K562 (cell line): Measurements from ENCODE around the gene EPC2. TPM values are rescaled to one million over a fixed set of nuclear protein-coding genes. Genes with fewer than 3 reads are reported as not detected.

Experiments used
- ATAC-seq: fragments of 200-7000 bp; cut with Tn5 transposase; 3 replicates; pipeline ENCODE4 v1.9.1; 2020; ENCODE audit warnings: moderate library complexity
- BruUV-seq: library from RNA; stranded (reverse); fragments of 400-500 nt; replicated peaks from 2 replicates; lab custom pipeline; 2021; lab: Mats Ljungman, UMichigan
- CTCF ChIA-PET: fragments of 300-600 bp; formaldehyde crosslinking; extraction: SDS; loops from one replicate; lab custom pipeline; 2021; ENCODE audit warnings: low intra/inter-chr PET ratio; lab: Yijun Ruan, JAX
- POLR2A ChIA-PET: fragments of 300-600, 350-650 bp; sonication (Branson Sonifier 250); formaldehyde crosslinking; extraction: SDS; loops from one replicate; lab custom pipeline; 2021; ENCODE audit warnings: antibody characterized with exemption, inconsistent platforms; lab: Yijun Ruan, JAX
- DNase-seq, 4 experiments: peaks; one replicate each; pipeline versions ENCODE4 v3.0.0 to v3.0.0-alpha.2; 2011 to 2018; ENCODE audit warnings: low spot score in 3 of 4, mixed read lengths in 3 of 4; ENCODE audit errors: extremely low read depth in 1 of 4
- FAIRE-seq: peaks from 2 replicates; lab custom pipeline; 2011; peaks lifted over from hg19 to GRCh38; lab: Jason Lieb, UNC
- H2AFZ ChIP-seq: 2 replicates; pipeline ENCODE4 v1.6.0; 2011; ENCODE audit warnings: low read depth, low read length, control low read depth, inconsistent platforms
- H3K27ac ChIP-seq: fragments of 200-600 bp; 3 replicates; pipeline ENCODE4 v1.8.0; 2011; ENCODE audit warnings: low read depth, mild to moderate bottlenecking, control low read depth, inconsistent platforms, low read length, moderate library complexity, mixed read lengths; ENCODE audit errors: extremely low read depth
- H3K27me3 ChIP-seq, 2 experiments: fragments of 300-600 bp in 1 of 2; 2 replicates in 1 of 2; 3 replicates in 1 of 2; pipeline versions ENCODE4 v1.6.0 to v1.8.0; 2011; ENCODE audit warnings: inconsistent platforms in 2 of 2, low read length in 2 of 2, mild to moderate bottlenecking in 1 of 2, mixed read lengths in 1 of 2, moderate library complexity in 1 of 2; ENCODE audit not compliant: control insufficient read depth in 2 of 2, insufficient read depth in 2 of 2
- H3K36me3 ChIP-seq: fragments of 300-600 bp; 3 replicates; pipeline ENCODE4 v1.8.0; 2011; ENCODE audit warnings: mild to moderate bottlenecking, low read length, inconsistent platforms; ENCODE audit not compliant: control insufficient read depth, insufficient read depth
- H3K4me1 ChIP-seq, 2 experiments: fragments of 200-600 bp in 1 of 2; replicated peaks in 1 of 2; 2 replicates in 1 of 2; 3 replicates in 1 of 2; pipeline versions ENCODE4 v1.5.1 to v1.8.0; 2011; ENCODE audit warnings: inconsistent platforms in 2 of 2, low read length in 2 of 2, mild to moderate bottlenecking in 1 of 2, mixed read lengths in 1 of 2, moderate library complexity in 1 of 2; ENCODE audit not compliant: control insufficient read depth in 2 of 2, insufficient read depth in 2 of 2
- H3K4me2 ChIP-seq: 2 replicates; pipeline ENCODE4 v1.6.1; 2011; ENCODE audit warnings: low read length, control low read depth, inconsistent platforms, mixed read lengths; ENCODE audit not compliant: insufficient read depth
- H3K4me3 ChIP-seq: fragments of 200-600 bp; sonication (generic), shearing (Covaris generic); 2 replicates; pipeline ENCODE4 v1.5.1; 2016; ENCODE audit warnings: control low read depth, inconsistent platforms
- H3K79me2 ChIP-seq: fragments of 200-600 bp; 3 replicates; pipeline ENCODE4 v1.8.0; 2011; ENCODE audit warnings: low read length, inconsistent platforms; ENCODE audit not compliant: control insufficient read depth, insufficient read depth
- H3K9ac ChIP-seq, 2 experiments: 2 replicates each; pipeline versions ENCODE4 v1.6.0 to v1.6.1; 2011; ENCODE audit warnings: low read depth in 2 of 2, low read length in 2 of 2, control low read depth in 1 of 2, inconsistent platforms in 1 of 2, mild to moderate bottlenecking in 1 of 2, mixed read lengths in 1 of 2; ENCODE audit not compliant: insufficient read depth in 1 of 2
- H3K9me1 ChIP-seq: one replicate; pipeline ENCODE4 v1.6.0; 2011; ENCODE audit warnings: inconsistent platforms, mild to moderate bottlenecking, low read length, moderate library complexity; ENCODE audit not compliant: control insufficient read depth, insufficient read depth
- H3K9me3 ChIP-seq: replicated peaks from 2 replicates; pipeline ENCODE4 v1.5.1; 2011; ENCODE audit warnings: low read depth, low read length, inconsistent platforms; ENCODE audit not compliant: control insufficient read depth, insufficient read depth
- H4K20me1 ChIP-seq: replicated peaks from 2 replicates; pipeline ENCODE4 v1.6.1; 2011; ENCODE audit warnings: low read length, inconsistent platforms, mixed read lengths; ENCODE audit not compliant: control insufficient read depth, insufficient read depth
- CBFA2T2 ChIP-seq: fragments of 450-650 bp; conservative IDR thresholded peaks from 2 replicates; pipeline ENCODE4 v1.6.1; 2017; ENCODE audit warnings: mild to moderate bottlenecking
- CBX8 ChIP-seq: fragments of 200-600 bp; sonication (generic); IDR thresholded peaks from 2 replicates; pipeline ENCODE4 v1.6.1; 2012; ENCODE audit warnings: borderline replicate concordance, mixed run types, low read depth, mild to moderate bottlenecking, moderate library complexity, mixed read lengths, low read length, control low read depth, inconsistent platforms; ENCODE audit not compliant: poor library complexity, severe bottlenecking; ENCODE audit errors: extremely low read depth
- CHD2 ChIP-seq: IDR thresholded peaks from 2 replicates; pipeline ENCODE4 v1.6.1; 2011; ENCODE audit warnings: low read depth, low read length
- DPF2 ChIP-seq: fragments of 450-650 bp; IDR thresholded peaks from 2 replicates; pipeline ENCODE4 v1.6.1; 2016
- FIP1L1 ChIP-seq: fragments of 200-400 bp; formaldehyde crosslinking; IDR thresholded peaks from 2 replicates; pipeline ENCODE4 v1.6.1; 2018; ENCODE audit warnings: mild to moderate bottlenecking, low read depth, low read length; ENCODE audit not compliant: poor library complexity, severe bottlenecking
- FOXJ3 ChIP-seq: sonication (generic); formaldehyde crosslinking; IDR thresholded peaks from 2 replicates; pipeline ENCODE4 v1.4.0; 2020; ENCODE audit warnings: mild to moderate bottlenecking, missing genetic modification reagents
- MYC ChIP-seq, 2 experiments: fragments of 250-450 bp in 1 of 2; sonication (Bioruptor Pico) in 1 of 2; IDR thresholded peaks; 2 replicates each; pipeline versions ENCODE4 v1.5.1 to v1.6.1; 2012 to 2021; ENCODE audit warnings: low read depth in 2 of 2, borderline replicate concordance in 1 of 2, improper control_type of control experiment in 1 of 2, low read length in 1 of 2, mild to moderate bottlenecking in 1 of 2, moderate library complexity in 1 of 2
- PHB ChIP-seq: fragments of 250-450 bp; sonication (Bioruptor Pico); IDR thresholded peaks from 2 replicates; pipeline ENCODE4 v1.5.0; 2021
- SIN3A ChIP-seq, 2 experiments: fragments of 150-350 bp in 1 of 2; IDR thresholded peaks; 2 replicates each; pipeline ENCODE4 v1.6.1; 2011 to 2016; ENCODE audit warnings: borderline replicate concordance in 2 of 2, low read depth in 2 of 2, low read length in 2 of 2, mild to moderate bottlenecking in 2 of 2, moderate library complexity in 2 of 2; ENCODE audit not compliant: control insufficient read depth in 1 of 2
- SREBF2 ChIP-seq: sonication (generic); formaldehyde crosslinking; IDR thresholded peaks from 2 replicates; pipeline ENCODE4 v1.4.0; 2020; ENCODE audit warnings: mild to moderate bottlenecking, missing genetic modification reagents
- TAF9B ChIP-seq: fragments of 450-650 bp; IDR thresholded peaks from 2 replicates; pipeline ENCODE4 v1.6.1; 2018; ENCODE audit warnings: mild to moderate bottlenecking; ENCODE audit not compliant: partially characterized antibody
- TEAD4 ChIP-seq, 2 experiments: sonication (generic) in 1 of 2; formaldehyde crosslinking in 1 of 2; IDR thresholded peaks; 2 replicates each; pipeline versions ENCODE4 v1.6.1 to v1.8.0; 2012 to 2022; ENCODE audit warnings: borderline replicate concordance in 1 of 2, inconsistent platforms in 1 of 2, low read length in 1 of 2, mild to moderate bottlenecking in 1 of 2, missing genetic modification reagents in 1 of 2
- TSHZ1 ChIP-seq: fragments of 250-450 bp; sonication (Bioruptor Pico); IDR thresholded peaks from 2 replicates; pipeline ENCODE4 v1.4.0; 2020; ENCODE audit warnings: mild to moderate bottlenecking, moderate library complexity
- ZBTB5 ChIP-seq: fragments of 450-650 bp; IDR thresholded peaks from 2 replicates; pipeline ENCODE4 v1.6.1; 2017; ENCODE audit warnings: antibody characterized with exemption
- ZNF444 ChIP-seq: fragments of 250-450 bp; sonication (Bioruptor Pico); IDR thresholded peaks from 2 replicates; pipeline ENCODE4 v1.4.0; 2020; ENCODE audit warnings: mild to moderate bottlenecking, moderate library complexity
- ZNF589 ChIP-seq: fragments of 200-800 bp; sonication (Bioruptor generic); IDR thresholded peaks from 2 replicates; pipeline ENCODE4 v1.6.1; 2016; ENCODE audit warnings: low read depth, missing genetic modification characterization, missing compliant biosample characterization
- WGBS: fragments of 100-300 bp; shearing (Covaris generic); methylation state at CpG from one replicate; pipeline ENCODE4 v1.1.6; 2016; ENCODE audit warnings: low coverage, mixed read lengths; ENCODE audit not compliant: insufficient coverage; ENCODE audit errors: missing lambda C conversion rate; 5-methylcytosine and 5-hydroxymethylcytosine counted together
- in situ Hi-C: fragments of 300-500 bp; cut with MboI; formaldehyde crosslinking; loops from 4 replicates; pipeline ENCODE4 v1.15.0; 2018; ENCODE audit warnings: inconsistent platforms, mixed read lengths
- intact Hi-C: fragments of 100-400 bp; cut with micrococcal nuclease; formaldehyde crosslinking; loops from 2 replicates; pipeline ENCODE4 v1.14.2; 2022
- polyA plus RNA-seq, 8 experiments: library from polyadenylated mRNA; depleted of rRNA in 4 of 8; stranded (reverse) in 5 of 8; unstranded in 3 of 8; fragments of >200 nt; fragmentation: Nextera tagmentation in 2 of 8; fragmentation: Illumina TruSeq in 1 of 8; extraction: Ambion mirVana in 2 of 8; extraction: Trizol in 1 of 8; gene quantifications; 2 replicates each; pipeline versions ENCODE4 v1.2.1 to v1.2.3, GENCODE V29; 2011 to 2014; ENCODE audit warnings: inconsistent platforms in 1 of 8, missing spikeins in 1 of 8
- total RNA-seq, 7 experiments: library from RNA; depleted of rRNA in 6 of 7; stranded (reverse); fragments of >200 nt in 6 of 7; fragmentation: Illumina TruSeq in 2 of 7; extraction: Trizol in 2 of 7; gene quantifications; 2 replicates each; pipeline versions ENCODE4 v1.2.1 to v1.2.3, GENCODE V29; 2011 to 2021; ENCODE audit warnings: low replicate concordance in 1 of 7

Gene EPC2
- total and polyA plus RNA-seq, 9 of the 15 experiments (the other 6 are each of a cell fraction or from before 2014, with no cell fraction given) = 7.0 to 35.8 (median 29.1) TPM

- no peak overlapping the region for H3K4me3 ChIP-seq
- no peak overlapping the region for H3K9ac ChIP-seq
- in situ Hi-C loops = loop anchor here (25.0 kb wide), 1 partner anchor 909 kb away; no protein-coding TSS in a partner anchor
- H3K4me2 ChIP-seq = peak overlapping the region; percentile 12; the same call in 1 of the 2 replicates
- intact Hi-C loops = no loop called here
- no peaks in the 10 kb centered on the region for H3K36me3 ChIP-seq
- ChIA-PET POLR2A (interaction anchor here (0.9 to 2.4 kb wide), 4 partner anchors 7 to 117 kb away, joined by 3 to 9 read pairs (median 6); no protein-coding TSS in a partner anchor), CTCF (no interaction called here)
- H3K79me2 ChIP-seq = peaks cover 99% of the 10 kb centered on the region
- H3K9me1 ChIP-seq = peaks cover 7% of the 10 kb centered on the region
- H2AFZ ChIP-seq = no peak overlapping the region
- BruUV-seq = no TSS peak
- peaks cover 47% of the 10 kb centered on the region for H4K20me1 ChIP-seq
- peaks cover 0 to 15% of the 10 kb centered on the region in 2 experiments; a peak in 3 of 5 replicates for H3K4me1 ChIP-seq
- DNase-seq = peak in 2 of 4 experiments; percentile 37 to 39
- no peaks in the 10 kb centered on the region for H3K9me3 ChIP-seq
- H3K27me3 ChIP-seq = no peaks in the 10 kb centered on the region
- peak; percentile 31 for ATAC-seq
- 23% methylated on average over 2 of the region's 2 CpGs for WGBS
- FAIRE-seq = no peak
- H3K27ac ChIP-seq = no peak overlapping the region
- TF ChIP-seq TSHZ1 (CRISPR knock-in tag) (no peak), CBFA2T2 (peak; percentile 33; the same call in 1 of the 2 replicates), DPF2 (peak; percentile 49; the same call in 1 of the 2 replicates), SIN3A (IDR thresholded peaks at IDR 0.05; ENCODE audit: borderline replicate concordance in 2 of 2, control insufficient read depth in 1 of 2, low read depth in 2 of 2, low read length in 2 of 2) (no peak), CBX8 (no peak), TAF9B (no peak), ZNF444 (CRISPR knock-in tag) (peak; percentile 14; the same call in 1 of the 2 replicates), FOXJ3 (CRISPR knock-in tag) (no peak), FIP1L1 (no peak), MYC (IDR thresholded peaks at IDR 0.05; ENCODE audit: low read depth, low read length) (no peak), MYC (CRISPR knock-in tag; IDR thresholded peaks at IDR 0.05; ENCODE audit: borderline replicate concordance, low read depth) (no peak), ZBTB5 (no peak), TEAD4 (IDR thresholded peaks at IDR 0.05; ENCODE audit: low read length) (peak; percentile 42), TEAD4 (CRISPR knock-in tag; IDR thresholded peaks at IDR 0.05; ENCODE audit: borderline replicate concordance) (no peak), ZNF589 (no peak), SREBF2 (CRISPR knock-in tag) (no peak), PHB (CRISPR knock-in tag) (no peak), CHD2 (no peak)
These were observed 8.9 kb downstream of the EPC2 start for GRCh38 chr2:148653437-148653836.
